Neural cell (in vitro differentiated cells): ENCODE measurements around the gene ZNF211. TPM values are rescaled to one million over a fixed set of nuclear protein-coding genes. Genes with fewer than 3 reads are reported as not detected.

Source experiments
- H2AFZ ChIP-seq: fragments of 200-600, 300-800 bp; sonication (generic), shearing (Covaris generic); 2 replicates; pipeline ENCODE4 v1.6.0; 2014; ENCODE audit warnings: low read depth, mild to moderate bottlenecking, antibody characterized with exemption, low read length, moderate library complexity
- H3F3A ChIP-seq: fragments of 200-600 bp; shearing (Covaris generic); 2 replicates; pipeline ENCODE4 v1.6.1; 2016; ENCODE audit warnings: mild to moderate bottlenecking, moderate library complexity, mixed read lengths, antibody characterized with exemption, low read length; ENCODE audit not compliant: insufficient read depth, poor library complexity, severe bottlenecking
- H3K27ac ChIP-seq: fragments of 200-600, 300-800 bp; sonication (generic), shearing (Covaris generic); 2 replicates; pipeline ENCODE4 v1.5.1; 2014; ENCODE audit warnings: mild to moderate bottlenecking, low read length, moderate library complexity
- H3K27me3 ChIP-seq: fragments of 300-800, 200-600 bp; sonication (generic), shearing (Covaris generic); 2 replicates; pipeline ENCODE4 v1.6.0; 2014; ENCODE audit warnings: mild to moderate bottlenecking, low read depth, low read length, moderate library complexity; ENCODE audit not compliant: insufficient read depth
- H3K36me3 ChIP-seq: fragments of 300-800, 200-600 bp; sonication (generic), shearing (Covaris generic); 2 replicates; pipeline ENCODE4 v1.5.1; 2014; ENCODE audit warnings: mild to moderate bottlenecking, antibody characterized with exemption, low read length, moderate library complexity; ENCODE audit not compliant: insufficient read depth
- H3K4me2 ChIP-seq: fragments of 300-800, 200-600 bp; sonication (generic), shearing (Covaris generic); 2 replicates; pipeline ENCODE4 v1.6.0; 2014; ENCODE audit warnings: mild to moderate bottlenecking, low read length
- H3K4me3 ChIP-seq: fragments of 300-800, 200-600 bp; sonication (generic), shearing (Covaris generic); 2 replicates; pipeline ENCODE4 v1.5.1; 2014; ENCODE audit warnings: mild to moderate bottlenecking, low read length, moderate library complexity
- H3K79me2 ChIP-seq: fragments of 200-600 bp; shearing (Covaris generic); replicated peaks from 2 replicates; pipeline ENCODE4 v1.6.0; 2014; ENCODE audit warnings: mild to moderate bottlenecking, low read length, moderate library complexity; ENCODE audit not compliant: insufficient read depth
- H3K9ac ChIP-seq: fragments of 300-800, 200-600 bp; sonication (generic), shearing (Covaris generic); 2 replicates; pipeline ENCODE4 v1.6.1; 2016; ENCODE audit warnings: mild to moderate bottlenecking, low read length, mixed read lengths
- H3K9me2 ChIP-seq: fragments of 200-600 bp; shearing (Covaris generic); 2 replicates; pipeline ENCODE4 v1.6.1; 2016; ENCODE audit warnings: mild to moderate bottlenecking, low read length, mixed read lengths; ENCODE audit not compliant: insufficient read depth
- H3K9me3 ChIP-seq: fragments of 200-600, 300-800 bp; sonication (generic), shearing (Covaris generic); 2 replicates; pipeline ENCODE4 v1.6.1; 2016; ENCODE audit warnings: mild to moderate bottlenecking, mixed run types, low read length, moderate library complexity, mixed read lengths
- H4K20me1 ChIP-seq: fragments of 200-600 bp; shearing (Covaris generic); 2 replicates; pipeline ENCODE4 v1.6.1; 2016; ENCODE audit warnings: mild to moderate bottlenecking, mixed run types; ENCODE audit not compliant: insufficient read depth
- CTCF ChIP-seq: fragments of 450-650 bp; IDR thresholded peaks from 2 replicates; pipeline ENCODE4 v1.5.1; 2014; ENCODE audit warnings: antibody characterized with exemption, mild to moderate bottlenecking, moderate library complexity; ENCODE audit not compliant: poor library complexity, severe bottlenecking
- EP300 ChIP-seq: fragments of 450-650 bp; conservative IDR thresholded peaks from 2 replicates; pipeline ENCODE4 v1.6.1; 2014; ENCODE audit warnings: antibody characterized with exemption, mild to moderate bottlenecking, moderate library complexity; ENCODE audit not compliant: poor library complexity, severe bottlenecking
- EZH2 ChIP-seq: fragments of 200-600, 300-800 bp; shearing (Covaris generic), sonication (generic); IDR thresholded peaks from 2 replicates; pipeline ENCODE4 v1.6.1; 2014; ENCODE audit warnings: antibody characterized with exemption, low read length, borderline replicate concordance, mild to moderate bottlenecking; ENCODE audit not compliant: insufficient read depth, poor library complexity, severe bottlenecking
- MXI1 ChIP-seq: fragments of 450-650 bp; conservative IDR thresholded peaks from 2 replicates; pipeline ENCODE4 v1.6.1; 2014; ENCODE audit warnings: antibody characterized with exemption, mild to moderate bottlenecking; ENCODE audit not compliant: poor library complexity, severe bottlenecking
- POLR2AphosphoS5 ChIP-seq: IDR thresholded peaks from 2 replicates; pipeline ENCODE4 v1.6.1; 2012
- RAD21 ChIP-seq: fragments of 450-650 bp; conservative IDR thresholded peaks from 2 replicates; pipeline ENCODE4 v1.6.1; 2014; ENCODE audit warnings: antibody characterized with exemption, mild to moderate bottlenecking, moderate library complexity
- REST ChIP-seq: IDR thresholded peaks from 2 replicates; pipeline ENCODE4 v1.6.1; 2012; ENCODE audit warnings: borderline replicate concordance
- SMC3 ChIP-seq: fragments of 450-650 bp; conservative IDR thresholded peaks from 2 replicates; pipeline ENCODE4 v1.6.1; 2014; ENCODE audit warnings: antibody characterized with exemption, mild to moderate bottlenecking, moderate library complexity; ENCODE audit not compliant: poor library complexity
- polyA plus RNA-seq: library from polyadenylated mRNA; depleted of rRNA; stranded (reverse); fragments of >200 nt; gene quantifications from 2 replicates; pipeline ENCODE4 v1.2.3, GENCODE V29; 2014

ZNF211 gene
- polyA plus RNA-seq, 1 donor from 2014 or later: 47.6 TPM

DNA sequence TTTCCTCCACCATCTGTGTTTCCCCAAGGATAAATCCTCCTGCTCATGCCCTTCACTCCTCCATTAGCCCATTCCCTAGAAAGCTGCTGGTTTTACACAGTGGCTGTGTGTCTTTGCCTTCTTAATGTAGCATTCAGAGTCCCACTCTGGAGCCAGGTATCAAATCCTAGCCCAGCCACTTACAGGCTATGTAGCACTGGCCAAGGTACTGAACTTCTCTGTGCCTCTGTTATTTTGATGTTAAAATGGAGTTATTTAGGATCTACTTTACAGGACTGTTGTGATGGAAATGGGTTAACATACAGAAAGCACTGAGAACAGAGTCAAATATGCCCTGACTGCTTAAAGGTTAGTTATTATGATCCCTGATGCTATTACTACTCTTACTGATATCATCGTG is 34.3 kb downstream of the ZNF211 start:
- Histone ChIP-seq H3K9me2 (no peaks in the 10 kb centered on the region), H3K27ac (no peak overlapping the region), H3F3A (no peaks in the 10 kb centered on the region), H3K4me3 (no peak overlapping the region), H3K9me3 (no peaks in the 10 kb centered on the region), H3K4me2 (no peak overlapping the region), H3K9ac (no peak overlapping the region), H2AFZ (no peak overlapping the region), H3K36me3 (no peaks in the 10 kb centered on the region), H4K20me1 (no peaks in the 10 kb centered on the region), H3K79me2 (no peaks in the 10 kb centered on the region), H3K27me3 (no peaks in the 10 kb centered on the region)
- TF ChIP-seq EZH2 (no peak), RAD21 (no peak), EP300 (no peak)

- no peaks in the 10 kb centered on the region for H3K36me3 ChIP-seq
- no peak within 1 kb of the TSS for H3K9ac ChIP-seq
- H3K4me2 ChIP-seq: no peak within 1 kb of the TSS
- H3K9me2 ChIP-seq: no peaks in the 10 kb centered on the region
- no peak for TF ChIP-seq POLR2AphosphoS5
- TF ChIP-seq CTCF: no peak
- no peaks in the 10 kb centered on the region for H3F3A ChIP-seq
- H3K27me3 ChIP-seq: no peaks in the 10 kb centered on the region
- H3K79me2 ChIP-seq: no peaks in the 10 kb centered on the region
- no peak within 1 kb of the TSS for H3K27ac ChIP-seq
- H3K9me3 ChIP-seq: no peaks in the 10 kb centered on the region
- no peak within 1 kb of the TSS for H3K4me3 ChIP-seq
- no peaks in the 10 kb centered on the region for H4K20me1 ChIP-seq
- no peak within 1 kb of the TSS for H2AFZ ChIP-seq
Measured at GRCh38 chr19:57668635-57669034, 35.7 kb downstream of the ZNF211 start, which contains the start of gene ZSCAN4. TSS of gene ZSCAN4 (plus strand) at chr19:57668935. CDS start at chr19:57676146, 7,211 bp downstream.

GRCh38 chr19:57671124-57671895 is 38.3 kb downstream of the ZNF211 start:
- H2AFZ ChIP-seq: no peak overlapping the region
- no peak overlapping the region for H3K9ac ChIP-seq
- no peaks in the 10 kb centered on the region for H3K9me2 ChIP-seq
- H4K20me1 ChIP-seq: no peaks in the 10 kb centered on the region
- TF ChIP-seq SMC3 (no peak), EZH2 (no peak), REST (no peak), RAD21 (no peak), CTCF (no peak), POLR2AphosphoS5 (no peak), MXI1 (no peak)
- no peaks in the 10 kb centered on the region for H3K79me2 ChIP-seq
- H3K27me3 ChIP-seq: no peaks in the 10 kb centered on the region
- no peak overlapping the region for H3K27ac ChIP-seq
- no peaks in the 10 kb centered on the region for H3F3A ChIP-seq
- H3K4me2 ChIP-seq: no peak overlapping the region
- H3K36me3 ChIP-seq: no peaks in the 10 kb centered on the region
- no peak overlapping the region for H3K4me3 ChIP-seq
- no peaks in the 10 kb centered on the region for H3K9me3 ChIP-seq
